KMS-11 (cell line): ENCODE data around the gene RNASEH1.

Experiments used
- H2AFZ ChIP-seq: fragments of 200-600 bp; sonication (generic); 2 replicates; pipeline ENCODE4 v1.6.1; 2016; ENCODE audit warnings: antibody characterized with exemption, mixed run types, low read depth
- H3K27ac ChIP-seq: fragments of 200-600 bp; sonication (generic); 2 replicates; pipeline ENCODE4 v1.6.1; 2016; ENCODE audit warnings: mild to moderate bottlenecking, mixed run types
- H3K27me3 ChIP-seq: fragments of 200-600 bp; sonication (generic); 2 replicates; pipeline ENCODE4 v1.6.1; 2017; ENCODE audit warnings: mild to moderate bottlenecking, low read depth, mixed run types, moderate library complexity; ENCODE audit not compliant: insufficient read depth
- H3K36me3 ChIP-seq: fragments of 200-600 bp; sonication (generic); 2 replicates; pipeline ENCODE4 v1.6.1; 2017; ENCODE audit warnings: mild to moderate bottlenecking, mixed run types; ENCODE audit not compliant: insufficient read depth
- H3K4me1 ChIP-seq: fragments of 200-600 bp; sonication (generic); 2 replicates; pipeline ENCODE4 v1.6.1; 2016; ENCODE audit warnings: mild to moderate bottlenecking, low read depth, mixed run types; ENCODE audit not compliant: poor library complexity, severe bottlenecking
- H3K4me2 ChIP-seq: fragments of 200-600 bp; sonication (generic); 2 replicates; pipeline ENCODE4 v1.7.0; 2016; ENCODE audit warnings: mild to moderate bottlenecking, mixed run types
- H3K4me3 ChIP-seq: fragments of 200-600 bp; sonication (generic); IDR thresholded peaks from 2 replicates; pipeline ENCODE4 v1.6.1; 2017; ENCODE audit warnings: low read depth, low read length, mixed read lengths; ENCODE audit not compliant: insufficient read depth
- H3K79me2 ChIP-seq: fragments of 200-600 bp; sonication (generic); 2 replicates; pipeline ENCODE4 v1.6.1; 2016; ENCODE audit warnings: low read depth, mixed run types; ENCODE audit not compliant: insufficient read depth
- H3K9ac ChIP-seq: fragments of 200-600 bp; sonication (generic); 2 replicates; pipeline ENCODE4 v1.6.1; 2016; ENCODE audit warnings: mild to moderate bottlenecking, mixed run types
- H4K20me1 ChIP-seq: fragments of 200-600 bp; sonication (generic); 2 replicates; pipeline ENCODE4 v1.6.1; 2016; ENCODE audit warnings: mild to moderate bottlenecking, mixed run types; ENCODE audit not compliant: insufficient read depth
- TF ChIP-seq, protein P1 (sequence below): fragments of 200-600 bp; sonication (generic); conservative IDR thresholded peaks from 2 replicates; pipeline ENCODE4 v1.6.1; 2017; ENCODE audit warnings: low read depth, mild to moderate bottlenecking, antibody characterized with exemption, low read length, moderate library complexity, mixed read lengths

RNASEH1 gene

DNA sequence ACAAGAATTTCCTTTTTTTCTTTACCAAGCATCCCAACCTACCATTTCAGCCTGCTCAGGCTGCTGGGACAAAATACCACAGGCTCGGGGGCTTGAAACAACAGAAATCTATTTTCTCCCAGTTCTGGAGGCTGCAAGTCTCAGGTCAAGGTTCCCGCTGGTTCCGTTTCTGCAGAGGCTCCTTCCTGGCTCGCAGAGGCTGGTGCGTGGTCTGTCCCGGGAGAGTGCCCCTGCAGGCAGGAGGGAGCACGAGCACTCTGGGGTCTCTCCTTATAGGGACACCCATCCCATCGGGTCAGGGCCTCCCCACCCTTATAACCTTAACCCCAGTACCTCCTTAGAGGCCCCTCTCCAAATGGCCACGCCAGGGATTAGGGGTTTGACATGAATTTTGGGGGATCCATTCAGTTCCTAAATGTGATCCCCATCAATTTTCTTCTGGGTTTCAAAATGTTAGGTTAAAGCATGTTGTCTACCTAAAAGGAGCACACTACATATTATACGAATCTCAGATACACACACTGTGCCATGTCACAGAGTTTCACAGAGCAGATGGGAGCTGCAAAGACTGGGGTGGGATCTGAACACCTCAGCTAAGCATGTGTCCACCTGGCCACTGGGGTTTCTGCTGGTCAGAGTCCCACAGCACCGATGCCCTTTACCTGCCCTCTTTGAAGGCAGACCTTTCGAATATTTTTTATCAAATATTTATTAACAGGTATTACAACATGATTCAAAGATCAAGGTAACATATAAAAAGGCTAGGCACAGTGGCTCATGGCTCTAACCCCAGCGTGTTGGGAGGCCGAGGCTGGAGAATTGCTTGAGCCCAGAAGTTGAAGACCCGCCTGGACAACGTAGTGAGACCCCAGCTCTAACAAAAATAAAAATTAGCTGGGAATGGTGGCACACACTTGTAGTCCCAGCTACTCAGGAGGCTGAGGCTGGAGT lies 21.2 kb downstream of the RNASEH1 start:
- Histone ChIP-seq H3K4me3 (no peak overlapping the region), H2AFZ (no peak overlapping the region)

DNA sequence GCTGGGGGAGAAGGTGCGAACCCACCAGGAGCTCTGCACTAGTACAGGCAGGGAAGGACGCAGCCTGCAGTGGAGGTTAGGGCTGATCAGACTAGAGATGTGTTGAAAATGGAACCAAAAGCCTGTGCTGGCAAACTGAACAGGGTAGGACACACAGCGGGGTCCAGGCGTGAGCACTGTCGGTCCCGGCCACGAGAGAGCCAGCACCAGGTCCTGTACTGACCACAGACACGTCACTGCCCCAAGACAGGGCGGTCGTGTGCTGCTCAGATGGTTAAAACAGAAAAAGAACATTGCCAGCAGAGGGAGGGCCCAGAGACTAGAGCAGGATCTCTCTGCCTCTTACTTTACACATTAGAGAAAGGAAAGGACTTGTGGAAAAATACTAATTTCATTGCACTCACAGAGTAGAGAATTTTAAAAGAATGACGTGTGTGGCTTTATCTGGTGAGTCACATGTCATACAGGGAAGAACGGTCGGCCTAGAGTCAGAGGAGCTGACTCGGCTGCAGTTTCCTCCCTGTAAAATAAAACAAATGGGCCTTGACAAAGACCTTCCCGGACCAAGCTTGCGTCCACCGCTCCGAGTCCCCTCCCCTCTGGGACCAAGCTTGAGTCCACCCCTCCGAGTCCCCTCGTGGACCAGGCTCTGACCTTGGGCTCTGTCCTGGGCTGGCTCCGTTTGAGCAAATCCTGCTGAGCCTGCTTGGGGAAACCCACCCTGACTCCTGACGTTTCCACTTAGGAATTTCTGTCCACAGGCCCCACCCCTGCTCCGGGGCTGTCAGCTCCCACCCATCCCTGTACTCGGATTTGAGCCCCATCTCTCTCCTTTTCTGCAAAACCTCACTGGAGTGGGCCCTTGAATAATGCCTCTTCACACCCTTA lies 22.1 kb downstream of the RNASEH1 start:
- TF ChIP-seq, protein P1, sequence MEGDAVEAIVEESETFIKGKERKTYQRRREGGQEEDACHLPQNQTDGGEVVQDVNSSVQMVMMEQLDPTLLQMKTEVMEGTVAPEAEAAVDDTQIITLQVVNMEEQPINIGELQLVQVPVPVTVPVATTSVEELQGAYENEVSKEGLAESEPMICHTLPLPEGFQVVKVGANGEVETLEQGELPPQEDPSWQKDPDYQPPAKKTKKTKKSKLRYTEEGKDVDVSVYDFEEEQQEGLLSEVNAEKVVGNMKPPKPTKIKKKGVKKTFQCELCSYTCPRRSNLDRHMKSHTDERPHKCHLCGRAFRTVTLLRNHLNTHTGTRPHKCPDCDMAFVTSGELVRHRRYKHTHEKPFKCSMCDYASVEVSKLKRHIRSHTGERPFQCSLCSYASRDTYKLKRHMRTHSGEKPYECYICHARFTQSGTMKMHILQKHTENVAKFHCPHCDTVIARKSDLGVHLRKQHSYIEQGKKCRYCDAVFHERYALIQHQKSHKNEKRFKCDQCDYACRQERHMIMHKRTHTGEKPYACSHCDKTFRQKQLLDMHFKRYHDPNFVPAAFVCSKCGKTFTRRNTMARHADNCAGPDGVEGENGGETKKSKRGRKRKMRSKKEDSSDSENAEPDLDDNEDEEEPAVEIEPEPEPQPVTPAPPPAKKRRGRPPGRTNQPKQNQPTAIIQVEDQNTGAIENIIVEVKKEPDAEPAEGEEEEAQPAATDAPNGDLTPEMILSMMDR, result no peak
- Histone ChIP-seq H3K27ac (no peak overlapping the region), H3K4me1 (no peaks in the 10 kb centered on the region), H3K4me3 (no peak overlapping the region), H2AFZ (no peak overlapping the region), H3K36me3 (no peaks in the 10 kb centered on the region), H3K27me3 (no peaks in the 10 kb centered on the region), H3K4me2 (no peak overlapping the region), H4K20me1 (no peaks in the 10 kb centered on the region), H3K79me2 (no peaks in the 10 kb centered on the region), H3K9ac (no peak overlapping the region)

More for the DNA sequence above, 21.2 kb downstream of the RNASEH1 start:
- no peaks in the 10 kb centered on the region for H3K4me1 ChIP-seq
- no peak overlapping the region for H3K4me2 ChIP-seq
- no peak overlapping the region for H3K27ac ChIP-seq
- no peaks in the 10 kb centered on the region for H3K79me2 ChIP-seq
- H3K27me3 ChIP-seq, result no peaks in the 10 kb centered on the region
- no peaks in the 10 kb centered on the region for H4K20me1 ChIP-seq
- TF ChIP-seq, protein P1, result no peak
- H3K9ac ChIP-seq, result no peak overlapping the region
- 0 out of 2 replicates have a peak, but pooled peaks cover 7% of the 10 kb centered on the region for H3K36me3 ChIP-seq

DNA sequence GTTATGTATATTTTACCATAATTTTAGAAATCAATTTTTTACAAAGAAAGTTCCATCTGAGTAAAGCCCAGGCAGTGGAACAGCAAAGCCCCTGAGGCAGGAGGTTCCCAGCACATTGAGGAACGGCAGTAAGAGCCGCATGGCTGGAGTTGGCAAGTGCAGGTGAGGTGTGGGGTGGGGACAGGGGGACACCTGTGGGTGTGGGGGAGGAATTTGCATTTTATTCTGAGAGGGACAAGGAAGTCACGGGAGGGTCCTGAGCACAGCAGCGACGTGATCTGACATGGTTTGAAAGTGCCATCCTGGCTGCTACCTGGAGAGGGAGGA lies 22.7 kb downstream of the RNASEH1 start:
- Histone ChIP-seq H3K9ac (no peak overlapping the region), H3K4me3 (no peak overlapping the region)
- TF ChIP-seq, protein P1, result no peak

DNA sequence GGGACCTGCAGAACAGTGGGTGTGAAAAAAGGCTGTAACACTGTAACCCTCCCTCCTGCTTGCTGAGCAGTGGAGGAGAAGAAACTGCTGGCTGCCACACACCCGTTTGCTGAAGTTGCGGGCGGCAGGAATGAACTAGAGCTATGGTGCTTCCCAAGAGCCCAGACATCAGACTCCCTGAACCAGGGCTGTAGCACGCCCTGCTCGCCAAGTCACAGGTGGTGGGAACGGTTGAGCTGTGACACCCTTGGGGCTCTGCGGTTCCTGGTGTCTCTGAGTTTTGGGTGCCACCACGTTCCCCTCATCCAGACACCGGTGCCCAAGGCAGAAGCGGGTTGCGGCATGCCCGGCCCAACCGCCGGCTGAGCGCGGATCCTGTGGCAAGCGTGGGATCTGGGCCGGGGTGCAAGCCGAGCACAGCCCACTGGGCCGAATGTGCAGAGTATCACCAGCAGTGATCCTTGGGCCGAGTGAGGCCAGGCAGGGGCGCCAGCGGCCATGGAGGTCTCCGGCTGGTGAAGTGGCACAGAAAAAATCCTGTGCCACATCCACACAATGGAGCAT lies 23.8 kb downstream of the RNASEH1 start:
- H3K9ac ChIP-seq, result no peak overlapping the region
- TF ChIP-seq, protein P1, result no peak
- H3K79me2 ChIP-seq, result no peaks in the 10 kb centered on the region
- no peaks in the 10 kb centered on the region for H3K4me1 ChIP-seq
- H3K4me3 ChIP-seq, result no peak overlapping the region
- no peaks in the 10 kb centered on the region for H3K27me3 ChIP-seq
- H3K36me3 ChIP-seq, result no peaks in the 10 kb centered on the region
- no peaks in the 10 kb centered on the region for H4K20me1 ChIP-seq
- H3K27ac ChIP-seq, result no peak overlapping the region
- no peak overlapping the region for H2AFZ ChIP-seq
- no peak overlapping the region for H3K4me2 ChIP-seq

More for the DNA sequence above, 22.7 kb downstream of the RNASEH1 start:
- H3K36me3 ChIP-seq, result no peaks in the 10 kb centered on the region
- H3K4me2 ChIP-seq, result no peak overlapping the region
- H3K79me2 ChIP-seq, result no peaks in the 10 kb centered on the region
- no peaks in the 10 kb centered on the region for H3K4me1 ChIP-seq
- no peaks in the 10 kb centered on the region for H3K27me3 ChIP-seq
- H3K27ac ChIP-seq, result no peak overlapping the region
- H2AFZ ChIP-seq, result no peak overlapping the region
- no peaks in the 10 kb centered on the region for H4K20me1 ChIP-seq
